Transverse colon (tissue), 4 donors: ENCODE measurements around the gene CLMN. TPM values are rescaled to one million over a fixed set of nuclear protein-coding genes. Genes with fewer than 3 reads are reported as not detected.

ENCODE experiments used
- DNase-seq: peaks from one replicate; pipeline ENCODE4 v3.0.0-alpha.2; 2019
- H3K27ac ChIP-seq, 4 donors: fragments of 200-600 bp; sonication (generic); 2 replicates each; pipeline ENCODE4 v1.5.1; 2016 to 2018; ENCODE audit warnings: inconsistent platforms in 4 of 4
- H3K27me3 ChIP-seq: fragments of 200-600 bp; sonication (generic); 2 replicates; pipeline ENCODE4 v1.5.1; 2017; ENCODE audit warnings: inconsistent platforms
- H3K36me3 ChIP-seq, 4 donors: fragments of 200-600 bp; sonication (generic); 2 replicates each; pipeline ENCODE4 v1.5.1; 2017 to 2019; ENCODE audit warnings: inconsistent platforms in 4 of 4
- H3K4me1 ChIP-seq, 4 donors: fragments of 200-600 bp; sonication (generic); 2 replicates each; pipeline ENCODE4 v1.5.1; 2017 to 2020; ENCODE audit warnings: inconsistent platforms in 4 of 4
- H3K4me3 ChIP-seq, 4 donors: fragments of 200-600 bp; sonication (generic); 1 replicate in 1 of 4; 2 replicates in 3 of 4; pipeline versions ENCODE4 v1.5.1 to v1.6.1; 2017 to 2019; ENCODE audit warnings: inconsistent platforms in 4 of 4
- H3K9me3 ChIP-seq, 2 donors: fragments of 200-600 bp; sonication (generic); 2 replicates each; pipeline ENCODE4 v1.5.1; 2017 to 2019; ENCODE audit warnings: inconsistent platforms in 2 of 2
- CTCF ChIP-seq, 5 experiments: fragments of 200-600 bp in 3 of 5; fragments of 450-650 bp in 2 of 5; sonication (generic) in 3 of 5; IDR thresholded peaks; 1 replicate in 2 of 5; 2 replicates in 3 of 5; pipeline ENCODE4 v1.5.1; 2016 to 2017; ENCODE audit warnings: antibody characterized with exemption in 5 of 5, inconsistent platforms in 3 of 5, mild to moderate bottlenecking in 2 of 5, moderate library complexity in 1 of 5
- EP300 ChIP-seq: sonication (generic); formaldehyde crosslinking; IDR thresholded peaks from one replicate; pipeline ENCODE4 v1.6.1; 2017; ENCODE audit warnings: antibody characterized with exemption, low read depth
- POLR2A ChIP-seq: fragments of 450-650 bp; IDR thresholded peaks from one replicate; pipeline ENCODE4 v1.6.1; 2016; ENCODE audit warnings: antibody characterized with exemption, mild to moderate bottlenecking, moderate library complexity
- POLR2AphosphoS5 ChIP-seq, 3 donors: sonication (generic); formaldehyde crosslinking; IDR thresholded peaks; one replicate each; pipeline ENCODE4 v1.6.1; 2016; ENCODE audit warnings: antibody characterized with exemption in 3 of 3
- WGBS, 2 donors: methylation state at CpG; one replicate each; pipeline ENCODE4 v1.1.5; 2018; ENCODE audit warnings: low coverage in 1 of 2; 5-methylcytosine and 5-hydroxymethylcytosine counted together
- in situ Hi-C, 4 donors: fragments of 200-750 bp; cut with MboI; loops; one replicate each; pipeline versions ENCODE4 v1.15.0 to v1.15.1; 2017; ENCODE audit warnings: low sequenced_read_pairs in 3 of 4, low pct_ligation_motif_present in 1 of 4, low pct_unique_long_range_greater_than_20kb in 1 of 4
- intact Hi-C: fragments of 100-400 bp; cut with DNase I; formaldehyde crosslinking; loops from one replicate; pipeline ENCODE4 v1.15.1; 2023; ENCODE audit warnings: low total_unique reads
- total RNA-seq, 4 donors: library from RNA; depleted of rRNA; stranded (reverse); fragments of >200 nt; gene quantifications; one replicate each; pipeline ENCODE4 v1.1.0, GENCODE V29; 2016

The CLMN gene
- total RNA-seq, 4 donors from 2014 or later = 71.1 to 118 (median 90.1) TPM

GRCh38 chr14:95303552-95303951 lies 16.2 kb downstream of the CLMN start:
- intact Hi-C loops = no loop called here
- Histone ChIP-seq H3K36me3 (no peaks in the 10 kb centered on the region), H3K27me3 (no peaks in the 10 kb centered on the region), H3K9me3 (no peaks in the 10 kb centered on the region), H3K27ac (no peak overlapping the region), H3K4me3 (no peak overlapping the region), H3K4me1 (peaks cover 0 to 3% (median 0%) of the 10 kb centered on the region in 4 donors)
- in situ Hi-C loops = no loop called here
- WGBS, 2 donors = 67 to 86% methylated on average over 1 to 4 of the region's 4 CpGs
- TF ChIP-seq POLR2AphosphoS5 (IDR thresholded peaks at IDR 0.05) = no peak
- TF ChIP-seq POLR2A = no peak
- TF ChIP-seq CTCF (IDR thresholded peaks at IDR 0.05) = no peak
- TF ChIP-seq EP300 = no peak
- no peak for DNase-seq

- no peak for DNase-seq
- H3K36me3 ChIP-seq = no peaks in the 10 kb centered on the region
- intact Hi-C loops (no loop called here), in situ Hi-C loops (no loop called here)
- 82 to 90% methylated on average over 2 to 9 of the region's 10 CpGs for WGBS, 2 donors
- H3K27ac ChIP-seq = no peak overlapping the region
- H3K4me3 ChIP-seq = no peak overlapping the region
- peaks cover 0 to 3% (median 0%) of the 10 kb centered on the region in 4 donors for H3K4me1 ChIP-seq
- no peaks in the 10 kb centered on the region for H3K27me3 ChIP-seq
- H3K9me3 ChIP-seq = no peaks in the 10 kb centered on the region
- no peak for TF ChIP-seq CTCF (IDR thresholded peaks at IDR 0.05)
- no peak for TF ChIP-seq POLR2A
- no peak for TF ChIP-seq EP300
- no peak for TF ChIP-seq POLR2AphosphoS5 (IDR thresholded peaks at IDR 0.05)
Measured at GRCh38 chr14:95302667-95303506, 16.8 kb downstream of the CLMN start.

GRCh38 chr14:95301527-95302187 lies 18.1 kb downstream of the CLMN start:
- H3K4me3 ChIP-seq = no peak overlapping the region
- intact Hi-C loops = no loop called here
- no peaks in the 10 kb centered on the region for H3K9me3 ChIP-seq
- in situ Hi-C loops = no loop called here
- WGBS, 2 donors = 82 to 88% methylated on average over 3 to 6 of the region's 6 CpGs
- H3K36me3 ChIP-seq = no peaks in the 10 kb centered on the region
- DNase-seq = no peak
- H3K4me1 ChIP-seq = peaks cover 0 to 3% (median 0%) of the 10 kb centered on the region in 4 donors
- H3K27ac ChIP-seq = no peak overlapping the region
- no peak for TF ChIP-seq POLR2AphosphoS5 (IDR thresholded peaks at IDR 0.05)
- no peak for TF ChIP-seq CTCF (IDR thresholded peaks at IDR 0.05)
- no peak for TF ChIP-seq EP300
- no peak for TF ChIP-seq POLR2A
- no peaks in the 10 kb centered on the region for H3K27me3 ChIP-seq

GRCh38 chr14:95300697-95301526 lies 18.8 kb downstream of the CLMN start:
- Histone ChIP-seq H3K9me3 (peaks cover 0 to 2% of the 10 kb centered on the region in 2 donors), H3K4me1 (peaks cover 0 to 5% (median 0%) of the 10 kb centered on the region in 4 donors), H3K27me3 (no peaks in the 10 kb centered on the region), H3K27ac (no peak overlapping the region), H3K36me3 (no peaks in the 10 kb centered on the region), H3K4me3 (no peak overlapping the region)
- intact Hi-C loops (no loop called here), in situ Hi-C loops (no loop called here)
- TF ChIP-seq EP300 (no peak), CTCF (IDR thresholded peaks at IDR 0.05) (no peak), POLR2A (no peak), POLR2AphosphoS5 (IDR thresholded peaks at IDR 0.05) (no peak)
- WGBS, 2 donors = 88 to 100% methylated on average over 2 to 8 of the region's 8 CpGs
- DNase-seq = no peak
